Right lobe of liver (tissue), 6 donors: ENCODE results near the gene CEP112. TPM values are rescaled to one million over a fixed set of nuclear protein-coding genes. Genes with fewer than 3 reads are reported as not detected.

Source experiments
- ATAC-seq, 4 donors: fragments of 200-7000 bp; cut with Tn5 transposase; one replicate each; pipeline ENCODE4 v1.9.1; 2020; ENCODE audit warnings: mild to moderate bottlenecking in 4 of 4, moderate library complexity in 4 of 4
- DNase-seq, 3 donors: peaks; one replicate each; pipeline ENCODE4 v3.0.0-alpha.2; 2020
- H3K27ac ChIP-seq, 3 donors: fragments of 200-600 bp; one replicate each; pipeline ENCODE4 v1.8.0; 2022
- H3K27me3 ChIP-seq, 2 donors: fragments of 200-600 bp; one replicate each; pipeline ENCODE4 v1.8.0; 2022
- H3K36me3 ChIP-seq, 4 donors: fragments of 200-600 bp; sonication (generic) in 1 of 4; one replicate each; pipeline versions ENCODE4 v1.5.1 to v1.8.0; 2017 to 2022; ENCODE audit warnings: control low read depth in 1 of 4
- H3K4me1 ChIP-seq, 4 donors: fragments of 200-600 bp; sonication (generic) in 1 of 4; one replicate each; pipeline versions ENCODE4 v1.5.1 to v1.8.0; 2017 to 2022; ENCODE audit warnings: control low read depth in 1 of 4
- H3K4me3 ChIP-seq, 3 donors: fragments of 200-600 bp; one replicate each; pipeline ENCODE4 v1.8.0; 2022
- H3K9me3 ChIP-seq, 4 donors: fragments of 200-600 bp; sonication (generic) in 1 of 4; one replicate each; pipeline versions ENCODE4 v1.5.1 to v1.8.0; 2017 to 2022; ENCODE audit warnings: control low read depth in 1 of 4
- CTCF ChIP-seq, 4 donors: fragments of 200-600 bp in 3 of 4; fragments of 450-650 bp in 1 of 4; IDR thresholded peaks; one replicate each; pipeline versions ENCODE4 v1.5.1 to v1.8.0; 2016 to 2022; ENCODE audit warnings: antibody characterized with exemption in 4 of 4, mild to moderate bottlenecking in 2 of 4
- POLR2A ChIP-seq: fragments of 450-650 bp; IDR thresholded peaks from one replicate; pipeline ENCODE4 v1.6.1; 2017; ENCODE audit warnings: antibody characterized with exemption, mild to moderate bottlenecking
- WGBS: methylation state at CpG from one replicate; pipeline ENCODE4 v1.1.6; 2018; ENCODE audit warnings: low coverage, low lambda C conversion rate; ENCODE audit not compliant: insufficient coverage; ENCODE audit errors: missing lambda C conversion rate; 5-methylcytosine and 5-hydroxymethylcytosine counted together
- intact Hi-C, 2 donors: fragments of 100-400 bp; cut with DNase I; formaldehyde crosslinking; loops; one replicate each; pipeline versions ENCODE4 v1.11.2 to v1.14.1; 2022
- total RNA-seq, 6 experiments: library from RNA; depleted of rRNA in 2 of 6; stranded (reverse); fragments of >200 nt in 2 of 6; fragmentation: NEBNext Ultra II Directional in 3 of 6; extraction: Animal tissue kit (Norgen Biotek cat#: 25700) in 3 of 6; gene quantifications; one replicate each; pipeline versions ENCODE4 v1.1.0 to v1.2.4, GENCODE V29; 2016 to 2023
- donor health status: DM: no; HTN: yes; CAD: no.
- donor health status: DM: no; HTN: no; CAD: no.
- donor health status: DM: no; HTN: no; CAD: no.
- donor health status: DM: no; HTN: yes; CAD: no.
- donor health status: DM: no; HTN: yes; CAD: no.

CEP112 gene
- total RNA-seq, 6 experiments from 2014 or later, result 2.2 to 4.6 (median 3.9) TPM

- ATAC-seq, result no peak
- intact Hi-C loops, result no loop called here
- 91% methylated on average over 1 of the region's 3 CpGs for WGBS
Measured at GRCh38 chr17:66135896-66136295, 56.0 kb downstream of the CEP112 start.

GRCh38 chr17:66135219-66135618, 56.7 kb downstream of the CEP112 start:
- Histone ChIP-seq H3K9me3 (no peaks in the 10 kb centered on the region), H3K27me3 (no peaks in the 10 kb centered on the region), H3K36me3 (no peaks in the 10 kb centered on the region), H3K27ac (no peak overlapping the region), H3K4me3 (no peak overlapping the region), H3K4me1 (no peaks in the 10 kb centered on the region)
- no peak for ATAC-seq
- no peak for TF ChIP-seq CTCF (IDR thresholded peaks at IDR 0.05)
- TF ChIP-seq POLR2A, result no peak
- WGBS, result 87% methylated on average over 2 of the region's 2 CpGs
- DNase-seq, result no peak
- intact Hi-C loops, result no loop called here

More at GRCh38 chr17:66135896-66136295, 56.0 kb downstream of the CEP112 start:
- H3K4me3 ChIP-seq, result no peak overlapping the region
- no peaks in the 10 kb centered on the region for H3K27me3 ChIP-seq
- H3K9me3 ChIP-seq, result no peaks in the 10 kb centered on the region
- no peak for DNase-seq
- no peaks in the 10 kb centered on the region for H3K4me1 ChIP-seq
- H3K27ac ChIP-seq, result no peak overlapping the region
- H3K36me3 ChIP-seq, result no peaks in the 10 kb centered on the region
- TF ChIP-seq POLR2A, result no peak
- no peak for TF ChIP-seq CTCF (IDR thresholded peaks at IDR 0.05)

- TF ChIP-seq CTCF (IDR thresholded peaks at IDR 0.05), result no peak
- no peak for TF ChIP-seq POLR2A
- Histone ChIP-seq H3K9me3 (no peaks in the 10 kb centered on the region), H3K27ac (no peak overlapping the region), H3K27me3 (no peaks in the 10 kb centered on the region), H3K4me3 (no peak overlapping the region), H3K4me1 (no peaks in the 10 kb centered on the region), H3K36me3 (no peaks in the 10 kb centered on the region)
- ATAC-seq (no peak), DNase-seq (no peak)
- 81% methylated on average over 4 of the region's 4 CpGs for WGBS
- intact Hi-C loops, result no loop called here
Measured at GRCh38 chr17:66129759-66130158, 62.2 kb downstream of the CEP112 start.

- Histone ChIP-seq H3K9me3 (no peaks in the 10 kb centered on the region), H3K27me3 (no peaks in the 10 kb centered on the region), H3K27ac (no peak overlapping the region), H3K4me3 (no peak overlapping the region), H3K4me1 (no peaks in the 10 kb centered on the region), H3K36me3 (no peaks in the 10 kb centered on the region)
- intact Hi-C loops, result no loop called here
- no peak for ATAC-seq
- 87% methylated on average over 5 of the region's 5 CpGs for WGBS
- DNase-seq, result no peak
- TF ChIP-seq CTCF (IDR thresholded peaks at IDR 0.05) (no peak), POLR2A (no peak)
Measured at GRCh38 chr17:66126231-66126630, 65.7 kb downstream of the CEP112 start.

- H3K27me3 ChIP-seq, result no peaks in the 10 kb centered on the region
- DNase-seq, result no peak
- 100% methylated on average over 1 of the region's 1 CpG for WGBS
Measured at GRCh38 chr17:66123163-66123562, 68.8 kb downstream of the CEP112 start.

More at GRCh38 chr17:66123163-66123562, 68.8 kb downstream of the CEP112 start:
- TF ChIP-seq CTCF (IDR thresholded peaks at IDR 0.05) (no peak), POLR2A (no peak)
- Histone ChIP-seq H3K27ac (no peak overlapping the region), H3K4me3 (no peak overlapping the region), H3K9me3 (no peaks in the 10 kb centered on the region), H3K36me3 (no peaks in the 10 kb centered on the region), H3K4me1 (no peaks in the 10 kb centered on the region)
- ATAC-seq, result no peak
- intact Hi-C loops, result no loop called here
